NCI-H2107 treated with DMSO at 0.1 percent for 48 hours (cell line): ENCODE results near the gene ZSCAN5B.
"Not testable (repeated sequence)": the region's sequence is repeated elsewhere in the genome, so short reads cannot be mapped to it uniquely, and the experiment has no call there.

ENCODE experiments used
- DNase-seq: peaks from one replicate; lab custom pipeline; 2025; ENCODE audit not compliant: unreplicated experiment; lab: John Stamatoyannopoulos, UW

Gene ZSCAN5B, protein sequence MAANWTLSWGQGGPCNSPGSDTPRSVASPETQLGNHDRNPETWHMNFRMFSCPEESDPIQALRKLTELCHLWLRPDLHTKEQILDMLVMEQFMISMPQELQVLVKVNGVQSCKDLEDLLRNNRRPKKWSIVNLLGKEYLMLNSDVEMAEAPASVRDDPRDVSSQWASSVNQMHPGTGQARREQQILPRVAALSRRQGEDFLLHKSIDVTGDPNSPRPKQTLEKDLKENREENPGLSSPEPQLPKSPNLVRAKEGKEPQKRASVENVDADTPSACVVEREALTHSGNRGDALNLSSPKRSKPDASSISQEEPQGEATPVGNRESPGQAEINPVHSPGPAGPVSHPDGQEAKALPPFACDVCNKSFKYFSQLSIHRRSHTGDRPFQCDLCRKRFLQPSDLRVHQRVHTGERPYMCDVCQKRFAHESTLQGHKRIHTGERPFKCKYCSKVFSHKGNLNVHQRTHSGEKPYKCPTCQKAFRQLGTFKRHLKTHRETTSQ

DNA sequence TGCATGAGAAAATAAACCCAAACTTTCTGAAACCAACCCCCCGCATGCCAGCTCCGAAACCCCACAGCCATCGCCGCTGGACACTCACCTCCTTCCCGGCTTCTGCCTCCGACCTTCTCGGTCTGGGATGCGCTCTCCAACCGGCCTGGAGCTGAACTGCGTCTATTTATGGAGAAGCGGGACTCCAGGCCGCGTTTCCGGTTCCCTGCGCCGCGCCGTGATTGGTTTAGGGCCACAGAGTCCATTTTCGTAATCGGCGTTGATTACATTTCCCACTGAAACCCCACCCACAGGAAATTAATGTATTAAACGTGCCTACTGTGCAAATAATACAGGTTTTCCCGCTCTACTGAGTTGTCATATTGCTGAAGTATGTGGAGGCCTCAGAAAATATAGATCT, at the start of gene ZSCAN5B:
Gene ZSCAN5B, minus strand, starts transcription at position 138 of the 400 bp plus-strand sequence. CDS start 4,731 bp downstream, outside the sequence.
- not testable (repeated sequence) for DNase-seq

DNA sequence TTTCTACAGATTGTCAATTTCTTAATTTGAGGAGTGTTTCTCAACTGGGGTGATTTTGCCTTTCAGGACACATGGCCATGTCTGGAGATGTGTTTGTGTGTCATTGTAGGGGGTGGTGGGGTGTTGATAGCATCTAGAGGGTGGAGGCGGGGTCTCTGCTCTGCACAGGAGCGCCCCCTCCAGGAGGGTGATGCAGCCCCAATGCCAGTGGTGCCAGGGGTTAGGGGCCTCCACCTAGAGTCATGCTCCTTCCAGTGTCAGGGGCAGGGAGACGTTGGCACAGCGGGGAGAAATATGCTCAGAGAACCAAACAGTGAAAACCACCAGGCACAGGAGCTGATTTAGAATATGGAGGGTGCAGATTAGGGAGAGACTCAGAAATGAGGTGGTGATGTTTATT, 48.2 kb upstream of the ZSCAN5B start:
- not testable (repeated sequence) for DNase-seq

DNA sequence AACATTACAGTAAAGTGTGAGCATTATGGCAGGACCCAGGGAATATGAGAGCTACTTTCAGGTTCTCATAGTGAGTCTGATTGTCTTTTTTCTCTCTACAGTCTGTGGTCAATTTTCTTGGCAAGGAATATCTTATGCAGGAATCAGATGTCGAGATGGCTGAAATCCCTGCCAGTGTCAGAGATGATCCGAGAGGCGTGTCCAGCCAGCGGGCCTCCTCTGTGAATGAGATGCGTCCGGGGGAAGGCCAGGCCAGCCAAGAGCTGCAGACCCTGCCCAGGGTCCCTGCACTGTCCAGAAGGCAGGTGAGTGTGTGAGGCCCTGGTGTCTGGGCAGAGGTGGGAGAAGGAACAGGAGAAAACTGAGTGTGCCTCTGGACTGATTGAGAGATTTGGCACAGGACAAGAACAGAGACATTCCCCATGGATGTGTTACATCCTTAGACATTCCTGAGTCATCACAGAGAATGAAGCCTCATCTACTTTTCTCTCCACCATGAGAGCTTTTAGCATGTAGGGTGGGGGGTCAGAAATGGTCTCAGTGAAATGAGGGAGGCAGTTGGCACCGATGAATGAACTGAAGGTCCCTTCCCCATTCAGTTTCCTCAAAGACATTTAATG, 47.6 kb upstream of the ZSCAN5B start:
- DNase-seq = no peak

DNA sequence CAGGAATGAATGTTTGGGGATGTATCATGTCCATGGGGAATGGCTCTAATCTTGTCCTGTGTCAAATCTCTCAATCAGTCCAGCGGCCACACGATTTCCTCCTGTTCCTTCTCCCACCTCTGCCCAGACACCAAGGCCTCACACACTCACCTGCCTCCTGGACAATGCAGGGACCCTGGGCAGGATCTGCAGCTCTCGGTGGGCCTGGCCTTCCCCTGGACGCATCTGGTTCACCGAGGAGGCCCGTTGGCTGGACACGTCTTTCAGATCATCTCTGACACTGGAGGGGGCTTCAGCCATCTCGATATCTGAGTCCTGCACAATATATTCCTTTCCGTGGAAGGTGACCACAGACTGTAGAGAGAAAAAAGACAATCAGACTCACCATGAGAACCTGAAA, 25.9 kb upstream of the ZSCAN5B start:
- DNase-seq = no peak

DNA sequence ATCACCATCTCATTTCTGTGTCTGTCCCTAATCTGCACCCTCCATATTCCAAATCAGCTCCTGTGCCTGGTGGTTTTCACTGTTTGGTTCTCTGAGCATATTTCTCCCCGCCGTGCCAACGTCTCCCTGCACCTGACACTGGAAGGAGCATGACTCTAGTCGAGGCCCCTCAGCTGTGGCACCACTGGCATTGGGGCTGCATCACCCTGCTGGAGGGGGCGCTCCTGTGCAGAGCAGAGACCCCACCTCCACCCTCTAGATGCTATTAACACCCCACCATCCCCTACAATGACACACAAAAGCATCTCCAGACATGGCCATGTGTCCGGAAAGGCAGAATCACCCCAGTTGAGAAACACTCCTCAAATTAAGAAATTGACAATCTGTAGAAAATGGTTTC, 25.3 kb upstream of the ZSCAN5B start:
- DNase-seq = no peak

DNA sequence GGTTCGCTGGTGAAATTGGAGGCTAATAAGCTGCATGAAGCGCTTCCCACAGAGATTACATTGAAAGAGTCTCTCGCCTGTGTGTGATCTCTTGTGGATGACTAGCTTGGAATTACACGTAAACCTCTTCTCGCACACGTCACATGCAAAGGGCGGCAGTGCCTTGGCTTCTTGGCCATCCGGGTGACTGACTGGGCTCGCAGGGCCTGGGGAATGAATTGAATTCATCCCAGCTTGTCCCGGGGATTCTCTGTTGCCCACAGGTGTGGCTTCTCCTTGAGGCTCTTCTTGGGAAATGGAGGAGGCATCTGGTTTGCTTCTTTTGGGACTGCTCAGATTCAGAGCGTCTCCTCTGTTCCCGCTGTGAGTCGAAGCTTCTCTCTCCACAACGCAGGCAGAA, 24.3 kb upstream of the ZSCAN5B start:
- DNase-seq = no peak

DNA sequence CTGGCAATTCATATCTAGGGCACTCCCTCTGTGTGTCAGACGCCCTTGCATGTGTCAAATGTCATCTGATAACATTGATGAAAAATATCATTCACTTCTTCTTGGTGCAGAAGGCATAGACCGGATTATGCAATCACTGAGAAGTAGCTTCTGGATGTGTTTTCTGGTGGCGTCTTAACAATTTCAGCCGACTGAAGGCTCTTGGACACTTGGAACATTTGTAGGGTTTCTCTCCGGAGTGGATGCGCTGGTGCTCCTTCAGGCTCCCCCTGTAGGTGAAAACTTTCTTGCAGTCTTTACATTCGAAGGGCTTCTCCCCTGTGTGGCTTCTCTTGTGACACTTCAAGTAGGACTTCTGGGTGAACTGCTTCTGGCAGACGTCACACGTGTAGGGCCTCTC, 23.9 kb upstream of the ZSCAN5B start:
- not testable (repeated sequence) for DNase-seq

DNA sequence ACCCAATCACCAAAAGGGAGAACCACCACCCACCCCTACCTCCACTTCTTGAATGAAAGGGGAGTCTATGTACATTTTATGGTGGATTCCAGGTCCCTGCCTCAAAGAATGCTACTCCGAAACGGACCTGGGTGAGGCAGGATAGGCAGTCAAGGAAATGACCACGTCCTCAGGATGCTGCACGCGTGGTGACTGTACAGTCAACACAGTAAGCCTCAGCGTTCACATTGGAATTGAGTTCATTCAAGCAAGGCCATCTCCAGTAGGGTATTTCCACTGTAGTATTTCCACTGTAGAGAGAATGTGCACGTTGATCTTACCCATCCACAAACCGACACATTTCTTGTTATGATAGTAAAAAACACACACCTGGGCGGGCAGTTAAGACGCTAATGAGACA, 21.4 kb upstream of the ZSCAN5B start:
- DNase-seq = no peak

DNA sequence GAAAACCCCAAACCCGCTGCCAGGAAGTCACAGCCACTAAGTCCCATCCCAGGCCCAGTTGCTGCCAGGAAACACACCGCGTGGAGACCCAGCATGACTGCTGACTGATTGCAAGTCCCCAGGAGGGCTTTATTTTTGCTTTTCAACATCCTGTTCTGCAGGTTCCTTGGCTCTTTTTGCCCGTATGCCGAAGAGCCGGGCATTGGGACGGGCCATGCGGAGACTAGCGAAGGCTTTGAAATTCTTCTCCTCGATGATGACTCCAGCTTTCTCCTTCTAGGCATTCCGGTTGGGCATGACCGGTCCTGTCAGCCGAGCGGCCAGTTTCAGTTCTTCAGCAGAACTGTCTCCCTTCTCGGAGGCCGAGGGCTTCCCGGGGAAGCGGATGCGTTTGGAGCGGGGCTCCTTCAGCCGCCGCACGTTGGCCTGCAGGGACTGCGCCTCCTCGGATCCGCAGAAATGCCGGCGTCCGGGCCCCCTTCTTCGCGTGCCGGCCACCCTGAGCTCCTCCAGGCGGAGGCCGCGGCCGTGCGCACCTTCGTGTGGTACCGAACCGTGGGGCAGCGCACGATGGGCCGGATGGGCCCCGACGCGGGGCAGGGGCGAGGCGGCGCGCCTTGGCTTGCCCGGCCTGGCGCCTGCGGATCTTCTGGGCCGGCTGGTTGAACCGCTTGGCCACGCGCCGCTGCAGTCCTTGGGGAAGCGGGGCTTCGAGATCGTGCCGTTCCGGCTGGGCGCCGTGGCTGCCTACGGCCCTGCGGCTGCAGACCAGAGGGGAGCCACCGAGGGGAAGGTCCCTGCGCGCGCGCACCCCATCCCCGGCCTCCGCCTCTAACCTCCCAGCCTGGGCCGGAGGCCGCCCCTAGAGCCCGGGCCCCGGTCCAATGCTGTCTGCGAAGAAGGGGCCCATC, 19.7 kb upstream of the ZSCAN5B start:
- DNase-seq = no peak

DNA sequence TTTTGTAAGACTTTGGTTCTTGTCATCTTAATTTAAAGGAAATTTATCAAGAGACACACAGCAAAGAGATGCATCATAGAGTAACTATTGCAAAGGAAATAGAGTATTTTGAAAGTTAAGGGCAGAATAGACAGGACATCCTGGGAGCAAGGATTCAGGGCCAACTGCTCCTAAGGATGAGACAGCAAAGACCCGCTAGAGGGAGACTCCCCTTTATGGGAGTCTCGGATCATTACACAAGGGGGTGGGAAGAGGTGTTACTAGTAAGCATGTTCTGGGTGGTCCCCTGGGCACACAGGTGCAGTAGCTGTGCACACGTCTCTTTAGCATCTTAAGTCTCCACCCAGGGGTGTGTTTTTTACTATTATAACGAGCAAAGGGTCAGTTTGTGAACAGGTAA, 14.1 kb upstream of the ZSCAN5B start:
- DNase-seq = no peak

DNA sequence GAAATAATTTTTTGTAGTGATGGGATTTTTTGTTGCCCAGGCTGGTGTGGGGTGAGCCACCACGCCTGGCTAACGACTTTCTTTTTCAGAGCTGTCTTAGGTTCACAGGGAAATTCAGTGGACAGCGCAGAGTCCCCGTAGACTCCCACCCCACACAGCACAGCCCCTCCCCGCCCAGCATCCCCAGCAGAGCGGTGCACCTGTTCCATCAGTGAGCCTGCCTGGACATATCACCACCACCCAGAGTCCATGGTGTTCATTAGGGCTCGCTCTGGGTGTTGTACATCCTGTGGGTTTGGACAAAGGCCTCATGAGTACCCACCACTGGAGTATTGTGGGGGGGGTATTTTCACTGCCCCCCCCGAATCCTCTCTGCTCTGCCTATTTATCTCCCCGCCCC, 12.5 kb upstream of the ZSCAN5B start:
- not testable (repeated sequence) for DNase-seq

DNA sequence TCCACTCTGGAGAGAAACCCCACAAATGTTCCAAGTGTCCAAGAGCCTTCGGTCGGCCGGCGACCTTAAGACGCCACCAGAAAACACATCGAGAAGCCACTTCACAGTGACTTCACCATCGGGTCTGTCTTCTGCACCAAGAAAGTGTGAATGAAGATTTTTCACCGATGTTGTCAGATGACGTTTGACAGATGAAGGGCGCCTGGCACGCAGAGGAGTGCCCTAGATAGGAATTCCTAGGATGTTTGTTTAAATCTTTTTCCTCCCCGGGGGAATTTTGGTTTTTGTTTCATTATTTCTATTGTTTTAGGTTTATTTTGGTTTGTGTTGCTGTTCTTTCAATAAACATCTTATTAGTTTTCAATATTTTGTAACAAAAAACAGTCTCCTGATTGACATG, 11.5 kb upstream of the ZSCAN5B start:
- no peak for DNase-seq

DNA sequence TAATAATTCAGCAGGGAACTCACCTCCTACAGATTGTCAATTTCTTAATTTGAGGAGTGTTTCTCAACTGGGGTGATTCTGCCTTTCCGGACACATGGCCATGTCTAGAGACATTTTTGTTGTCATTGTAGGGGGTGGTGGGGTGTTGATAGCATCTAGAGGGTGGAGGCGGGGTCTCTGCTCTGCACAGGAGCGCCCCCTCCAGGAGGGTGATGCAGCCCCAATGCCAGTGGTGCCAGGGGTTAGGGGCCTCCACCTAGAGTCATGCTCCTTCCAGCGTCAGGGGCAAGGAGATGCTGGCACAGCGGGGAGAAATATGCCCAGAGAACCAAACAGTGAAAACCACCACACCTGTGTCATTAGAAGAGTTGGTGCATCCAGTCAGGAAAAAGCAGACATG, 10.0 kb upstream of the ZSCAN5B start:
- DNase-seq = not testable (repeated sequence)

DNA sequence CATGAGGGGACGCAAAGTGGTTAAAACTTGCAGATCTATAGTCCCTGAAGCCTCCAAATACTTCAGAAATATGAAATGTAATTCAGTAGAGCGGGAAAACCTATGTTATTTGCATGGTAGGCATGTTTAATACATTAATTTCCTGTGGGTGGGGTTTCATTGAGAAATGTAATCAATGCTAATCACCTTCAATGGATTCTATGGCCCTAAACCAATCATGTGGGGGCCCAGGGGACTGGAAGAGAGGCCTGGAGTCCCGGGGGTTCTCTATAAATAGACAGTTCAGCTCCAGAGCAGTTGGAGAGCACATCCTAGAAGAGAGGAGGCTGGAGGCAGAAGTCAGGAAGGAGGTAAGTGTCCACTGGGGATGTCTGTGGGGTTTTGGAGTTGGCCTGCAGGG, 4.4 kb upstream of the ZSCAN5B start, which contains the start of gene ZSCAN5C:
Gene ZSCAN5C, plus strand, starts transcription at position 301 of the 400 bp plus-strand sequence. CDS start 3,641 bp downstream, outside the sequence.
- DNase-seq = no peak

DNA sequence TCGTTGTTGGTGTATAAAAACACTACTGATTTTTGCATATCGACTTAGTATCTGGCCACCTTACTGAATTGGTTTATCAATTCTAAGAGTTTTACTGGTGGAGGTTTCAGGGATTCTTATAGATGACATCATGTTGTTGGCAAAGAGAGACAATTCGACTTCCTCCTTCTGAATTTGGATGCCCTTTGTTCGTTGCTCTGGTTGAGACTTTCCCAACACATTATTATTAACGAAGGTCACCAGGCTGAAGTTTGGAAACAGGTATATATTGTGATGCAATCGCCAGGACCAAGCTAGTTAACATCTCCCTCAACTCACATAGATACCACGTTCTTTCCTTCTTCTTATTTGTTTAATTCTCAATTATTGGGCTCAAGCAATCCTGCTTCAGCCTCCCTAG, 2.1 kb upstream of the ZSCAN5B start:
- no peak for DNase-seq

DNA sequence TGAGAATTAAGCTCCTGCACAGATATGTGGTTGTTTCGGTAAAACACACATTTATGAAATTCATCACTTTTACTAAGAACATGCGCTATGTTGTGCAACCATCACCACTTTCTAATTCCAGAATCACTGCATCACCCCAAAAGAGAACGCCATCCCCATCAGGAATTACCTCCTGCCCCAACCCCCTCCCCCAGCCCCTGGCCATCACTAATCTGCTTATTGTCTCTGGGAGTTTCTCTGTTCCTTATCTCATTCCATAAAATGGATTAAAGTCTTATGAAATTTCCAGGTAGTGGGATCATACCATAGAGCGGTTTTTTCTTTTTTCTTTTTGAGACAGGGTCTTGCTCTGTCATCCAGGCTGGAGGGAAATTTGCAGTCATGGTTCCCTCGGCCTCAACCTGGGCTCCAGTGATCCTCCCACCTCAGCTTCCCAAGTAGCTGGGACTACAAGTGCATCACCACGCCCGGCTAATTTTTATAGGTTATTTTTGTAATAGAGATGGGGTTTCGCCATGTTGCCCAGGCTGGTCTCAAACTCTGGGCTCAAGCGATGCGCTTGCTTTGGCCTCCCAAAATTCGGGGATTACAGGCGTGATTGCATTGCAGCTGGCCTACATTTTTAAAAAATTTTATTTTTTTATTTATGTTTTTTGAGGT, 3.5 kb downstream of the ZSCAN5B start:
- no peak for DNase-seq

DNA sequence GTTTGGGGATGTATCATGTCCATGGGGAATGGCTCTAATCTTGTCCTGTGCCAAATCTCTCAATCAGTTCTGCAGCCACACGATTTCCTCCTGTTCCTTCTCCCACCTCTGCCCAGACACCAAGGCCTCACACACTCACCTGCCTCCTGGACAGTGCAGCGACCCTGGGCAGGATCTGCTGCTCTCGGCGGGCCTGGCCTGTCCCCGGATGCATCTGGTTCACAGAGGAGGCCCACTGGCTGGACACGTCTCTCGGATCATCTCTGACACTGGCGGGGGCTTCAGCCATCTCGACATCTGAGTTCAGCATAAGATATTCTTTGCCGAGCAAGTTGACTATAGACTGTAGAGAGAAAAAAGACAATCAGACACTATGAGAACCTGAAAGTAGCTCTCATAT, 5.9 kb downstream of the ZSCAN5B start:
- DNase-seq = no peak

DNA sequence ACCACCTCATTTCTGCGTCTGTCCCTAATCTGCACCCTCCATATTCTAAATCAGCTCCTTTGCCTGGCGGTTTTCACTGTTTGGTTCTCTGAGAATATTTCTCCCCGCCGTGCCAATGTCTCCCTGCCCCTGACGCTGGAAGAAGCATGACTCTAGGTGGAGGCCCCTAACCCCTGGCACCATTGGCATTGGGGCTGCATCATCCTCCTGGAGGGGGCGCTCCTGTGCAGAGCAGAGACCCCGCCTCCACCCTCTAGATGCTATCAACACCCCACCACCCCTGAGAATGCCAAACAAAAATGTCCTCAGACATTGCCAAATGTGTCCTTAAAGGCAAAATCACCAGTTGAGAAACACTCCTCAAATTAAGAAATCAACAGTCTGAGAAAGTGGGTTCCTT, 6.5 kb downstream of the ZSCAN5B start:
- no peak for DNase-seq

DNA sequence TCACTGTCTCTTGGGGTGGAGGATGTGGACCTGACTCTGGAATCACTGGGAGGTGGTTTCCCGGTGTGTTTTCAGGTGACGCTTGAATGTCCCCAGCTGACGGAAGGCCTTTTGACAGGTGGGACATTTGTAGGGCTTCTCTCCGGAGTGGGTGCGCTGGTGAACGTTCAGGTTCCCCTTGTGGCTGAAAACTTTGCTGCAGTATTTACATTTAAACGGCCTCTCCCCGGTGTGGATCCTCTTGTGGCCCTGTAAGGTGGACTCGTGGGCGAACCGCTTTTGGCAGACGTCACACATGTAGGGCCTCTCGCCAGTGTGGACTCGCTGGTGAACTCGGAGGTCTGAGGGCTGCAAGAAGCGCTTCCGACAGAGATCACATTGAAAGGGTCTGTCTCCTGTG, 7.8 kb downstream of the ZSCAN5B start:
- no peak for DNase-seq

DNA sequence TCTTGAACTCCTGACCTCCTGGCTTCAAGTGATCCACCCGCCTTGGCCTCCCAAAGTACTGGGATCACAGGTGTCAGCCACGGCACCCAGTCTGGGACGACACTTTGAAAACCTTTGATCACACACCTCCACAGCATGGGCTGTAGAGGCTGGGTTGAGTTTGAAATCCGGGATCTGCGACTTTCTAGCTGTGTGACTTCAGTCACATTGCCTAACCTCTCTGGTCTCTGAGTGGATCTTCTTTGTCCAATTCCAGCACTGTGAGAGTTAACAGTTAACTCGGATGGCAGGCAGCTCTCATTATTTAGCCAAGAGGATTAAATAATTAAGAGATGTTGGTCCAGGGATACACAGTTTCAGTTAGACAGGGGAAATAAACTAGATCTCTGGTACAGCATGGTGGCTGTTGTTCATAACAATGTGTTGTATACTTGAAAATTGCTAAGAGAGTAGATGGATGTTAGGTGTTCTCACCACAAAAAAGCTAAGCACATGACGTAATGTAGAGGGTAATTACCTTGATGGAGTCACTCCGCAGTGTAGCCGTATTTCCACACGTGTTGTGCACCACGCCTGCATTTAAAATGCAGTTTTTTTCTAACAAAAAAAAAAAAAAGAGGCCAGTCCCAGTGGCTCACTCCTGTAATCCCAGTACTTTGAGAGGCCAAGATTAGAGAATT, 19.9 kb downstream of the ZSCAN5B start:
- no peak for DNase-seq
